Neural progenitor cell (in vitro differentiated cells): ENCODE data around the gene PHB1.

Experiments used
- EZH2phosphoT487 ChIP-seq: fragments of 200-600 bp; sonication (generic); IDR thresholded peaks from 2 replicates; pipeline ENCODE4 v1.6.1; 2017; ENCODE audit warnings: antibody characterized with exemption
- TF ChIP-seq, protein P1 (sequence below): fragments of 200-600 bp; sonication (generic); IDR thresholded peaks from 2 replicates; pipeline ENCODE4 v1.5.1; 2017; ENCODE audit warnings: antibody characterized with exemption, mild to moderate bottlenecking

DNA sequence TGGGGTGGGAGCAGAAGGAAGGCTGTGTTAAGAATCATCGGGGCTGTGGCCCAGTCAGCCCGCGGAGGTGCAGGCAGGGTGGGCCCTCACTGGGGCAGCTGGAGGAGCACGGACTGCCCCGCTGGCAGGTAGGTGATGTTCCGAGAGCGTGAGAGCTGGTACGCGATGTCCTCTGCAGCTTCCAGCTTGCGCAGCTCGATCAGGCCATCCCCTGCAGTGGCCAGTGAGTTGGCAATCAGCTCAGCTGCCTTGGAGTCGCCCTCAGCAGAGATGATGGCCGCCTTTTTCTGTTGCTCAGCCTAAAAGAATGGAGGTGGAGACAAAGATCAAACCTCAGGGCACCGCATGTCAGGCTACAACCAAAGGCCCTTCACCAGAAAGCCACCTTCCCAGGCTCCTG lies 9.8 kb downstream of the PHB1 start:
- TF ChIP-seq, protein P1, sequence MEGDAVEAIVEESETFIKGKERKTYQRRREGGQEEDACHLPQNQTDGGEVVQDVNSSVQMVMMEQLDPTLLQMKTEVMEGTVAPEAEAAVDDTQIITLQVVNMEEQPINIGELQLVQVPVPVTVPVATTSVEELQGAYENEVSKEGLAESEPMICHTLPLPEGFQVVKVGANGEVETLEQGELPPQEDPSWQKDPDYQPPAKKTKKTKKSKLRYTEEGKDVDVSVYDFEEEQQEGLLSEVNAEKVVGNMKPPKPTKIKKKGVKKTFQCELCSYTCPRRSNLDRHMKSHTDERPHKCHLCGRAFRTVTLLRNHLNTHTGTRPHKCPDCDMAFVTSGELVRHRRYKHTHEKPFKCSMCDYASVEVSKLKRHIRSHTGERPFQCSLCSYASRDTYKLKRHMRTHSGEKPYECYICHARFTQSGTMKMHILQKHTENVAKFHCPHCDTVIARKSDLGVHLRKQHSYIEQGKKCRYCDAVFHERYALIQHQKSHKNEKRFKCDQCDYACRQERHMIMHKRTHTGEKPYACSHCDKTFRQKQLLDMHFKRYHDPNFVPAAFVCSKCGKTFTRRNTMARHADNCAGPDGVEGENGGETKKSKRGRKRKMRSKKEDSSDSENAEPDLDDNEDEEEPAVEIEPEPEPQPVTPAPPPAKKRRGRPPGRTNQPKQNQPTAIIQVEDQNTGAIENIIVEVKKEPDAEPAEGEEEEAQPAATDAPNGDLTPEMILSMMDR, result no peak
- no peak for TF ChIP-seq EZH2phosphoT487
